Esophagus muscularis mucosa (tissue), 4 donors: ENCODE data around the gene ZNF423. TPM values are rescaled to one million over a fixed set of nuclear protein-coding genes. Genes with fewer than 3 reads are reported as not detected.

Source experiments
- DNase-seq: peaks from one replicate; pipeline ENCODE4 v3.0.0-alpha.2; 2017; ENCODE audit errors: extremely low spot score
- H3K27ac ChIP-seq, 4 donors: fragments of 200-600 bp; sonication (generic); replicated peaks in 1 of 4; 1 replicate in 3 of 4; 2 replicates in 1 of 4; pipeline ENCODE4 v1.5.1; 2016 to 2019; ENCODE audit warnings: mild to moderate bottlenecking in 1 of 4
- H3K27me3 ChIP-seq, 4 donors: fragments of 200-600 bp; sonication (generic); one replicate each; pipeline versions ENCODE4 v1.5.1 to v1.6.0; 2016 to 2019
- H3K36me3 ChIP-seq, 4 donors: fragments of 200-600 bp; sonication (generic); one replicate each; pipeline ENCODE4 v1.5.1; 2016 to 2019
- H3K4me1 ChIP-seq, 4 donors: fragments of 200-600 bp; sonication (generic); one replicate each; pipeline ENCODE4 v1.5.1; 2016 to 2019
- H3K4me3 ChIP-seq, 4 donors: fragments of 200-600 bp; sonication (generic); 1 replicate in 2 of 4; 2 replicates in 2 of 4; pipeline ENCODE4 v1.5.1; 2016 to 2019; ENCODE audit warnings: mild to moderate bottlenecking in 4 of 4, moderate library complexity in 1 of 4
- H3K9me3 ChIP-seq, 4 donors: fragments of 200-600 bp; sonication (generic); 1 replicate in 3 of 4; 2 replicates in 1 of 4; pipeline ENCODE4 v1.5.1; 2016 to 2019
- EP300 ChIP-seq: sonication (generic); formaldehyde crosslinking; IDR thresholded peaks from one replicate; pipeline ENCODE4 v1.6.1; 2017; ENCODE audit warnings: antibody characterized with exemption
- POLR2A ChIP-seq: fragments of 450-650 bp; IDR thresholded peaks from one replicate; pipeline ENCODE4 v1.6.1; 2017; ENCODE audit warnings: antibody characterized with exemption, moderate library complexity, mild to moderate bottlenecking, low read depth
- POLR2AphosphoS5 ChIP-seq, 2 donors: sonication (generic); formaldehyde crosslinking; IDR thresholded peaks; one replicate each; pipeline ENCODE4 v1.6.1; 2017; ENCODE audit warnings: antibody characterized with exemption in 2 of 2
- WGBS: methylation state at CpG from one replicate; pipeline ENCODE4 v1.1.5; 2018; 5-methylcytosine and 5-hydroxymethylcytosine counted together
- intact Hi-C: fragments of 100-400 bp; cut with DNase I; formaldehyde crosslinking; loops from one replicate; pipeline ENCODE4 v1.15.1; 2023
- total RNA-seq, 4 donors: library from RNA; depleted of rRNA; stranded (reverse); fragments of >200 nt; gene quantifications; one replicate each; pipeline versions ENCODE4 v1.1.0 to v1.2.1, GENCODE V29; 2016
- TF ChIP-seq, protein P1 (sequence below), 3 experiments: fragments of 200-600 bp in 2 of 3; fragments of 450-650 bp in 1 of 3; sonication (generic) in 2 of 3; IDR thresholded peaks; one replicate each; pipeline ENCODE4 v1.5.1; 2017 to 2019; ENCODE audit warnings: antibody characterized with exemption in 3 of 3, mild to moderate bottlenecking in 2 of 3, moderate library complexity in 1 of 3

Gene ZNF423
- total RNA-seq, 4 donors from 2014 or later, result 8.7 to 22.5 (median 10.3) TPM

DNA sequence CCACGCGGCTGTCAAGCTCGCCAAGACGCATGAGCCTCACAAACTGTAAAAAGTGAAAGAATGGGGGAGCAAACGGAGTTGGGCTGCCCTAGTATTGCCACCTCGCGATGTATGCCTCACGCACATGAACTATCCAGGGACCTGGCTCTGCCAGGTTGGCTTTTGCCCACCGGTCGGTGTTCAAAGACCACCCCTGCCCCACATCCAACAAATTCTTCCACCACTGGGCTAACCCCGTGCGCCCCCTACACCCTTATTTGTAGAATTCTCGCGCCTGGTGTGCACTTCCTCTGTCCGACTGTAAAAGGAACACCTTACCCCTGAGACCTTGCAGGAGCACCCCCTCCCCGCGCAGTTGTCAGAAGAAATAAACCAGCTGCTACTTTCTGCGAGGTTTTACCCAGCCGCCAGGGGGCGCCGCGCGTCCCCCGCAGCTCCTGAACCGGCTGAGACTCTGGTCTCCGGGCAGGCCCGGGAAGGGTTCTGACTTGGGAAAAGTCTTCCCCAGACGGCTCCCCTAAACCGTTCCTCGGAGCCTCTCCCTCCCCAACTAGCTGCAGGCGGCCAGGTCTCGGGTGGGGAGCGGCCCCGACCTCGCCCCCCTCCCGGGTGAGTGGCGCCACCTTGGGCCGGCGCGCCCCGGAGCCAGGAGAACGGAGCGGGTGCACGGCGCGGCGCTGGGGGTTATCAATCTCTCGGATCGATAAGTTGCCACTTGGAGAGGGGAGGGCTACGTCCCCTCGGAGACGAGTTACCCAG is 1.7 kb upstream of the ZNF423 start:
- TF ChIP-seq POLR2AphosphoS5 (IDR thresholded peaks at IDR 0.05), result peak; percentile 28 to 69
- no peak for TF ChIP-seq EP300
- TF ChIP-seq, protein P1, sequence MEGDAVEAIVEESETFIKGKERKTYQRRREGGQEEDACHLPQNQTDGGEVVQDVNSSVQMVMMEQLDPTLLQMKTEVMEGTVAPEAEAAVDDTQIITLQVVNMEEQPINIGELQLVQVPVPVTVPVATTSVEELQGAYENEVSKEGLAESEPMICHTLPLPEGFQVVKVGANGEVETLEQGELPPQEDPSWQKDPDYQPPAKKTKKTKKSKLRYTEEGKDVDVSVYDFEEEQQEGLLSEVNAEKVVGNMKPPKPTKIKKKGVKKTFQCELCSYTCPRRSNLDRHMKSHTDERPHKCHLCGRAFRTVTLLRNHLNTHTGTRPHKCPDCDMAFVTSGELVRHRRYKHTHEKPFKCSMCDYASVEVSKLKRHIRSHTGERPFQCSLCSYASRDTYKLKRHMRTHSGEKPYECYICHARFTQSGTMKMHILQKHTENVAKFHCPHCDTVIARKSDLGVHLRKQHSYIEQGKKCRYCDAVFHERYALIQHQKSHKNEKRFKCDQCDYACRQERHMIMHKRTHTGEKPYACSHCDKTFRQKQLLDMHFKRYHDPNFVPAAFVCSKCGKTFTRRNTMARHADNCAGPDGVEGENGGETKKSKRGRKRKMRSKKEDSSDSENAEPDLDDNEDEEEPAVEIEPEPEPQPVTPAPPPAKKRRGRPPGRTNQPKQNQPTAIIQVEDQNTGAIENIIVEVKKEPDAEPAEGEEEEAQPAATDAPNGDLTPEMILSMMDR (IDR thresholded peaks at IDR 0.05), result peak; percentile 65 to 91 (median 87)
- TF ChIP-seq POLR2A, result no peak
- Histone ChIP-seq H3K36me3 (no peaks in the 10 kb centered on the region), H3K4me3 (peak overlapping the region; percentile 84 to 96 (median 87)), H3K9me3 (no peaks in the 10 kb centered on the region), H3K4me1 (peaks cover 21 to 51% (median 47%) of the 10 kb centered on the region in 4 donors), H3K27me3 (peaks cover 0 to 5% (median 0%) of the 10 kb centered on the region in 4 donors), H3K27ac (peak overlapping the region; percentile 94 to 97 (median 96))
- DNase-seq, result no peak
- WGBS, result 0% methylated on average over 6 of the region's 52 CpGs
- intact Hi-C loops, result loop anchor here (5.0 kb wide), 4 partner anchors 105 to 365 kb away; no protein-coding TSS in a partner anchor

DNA sequence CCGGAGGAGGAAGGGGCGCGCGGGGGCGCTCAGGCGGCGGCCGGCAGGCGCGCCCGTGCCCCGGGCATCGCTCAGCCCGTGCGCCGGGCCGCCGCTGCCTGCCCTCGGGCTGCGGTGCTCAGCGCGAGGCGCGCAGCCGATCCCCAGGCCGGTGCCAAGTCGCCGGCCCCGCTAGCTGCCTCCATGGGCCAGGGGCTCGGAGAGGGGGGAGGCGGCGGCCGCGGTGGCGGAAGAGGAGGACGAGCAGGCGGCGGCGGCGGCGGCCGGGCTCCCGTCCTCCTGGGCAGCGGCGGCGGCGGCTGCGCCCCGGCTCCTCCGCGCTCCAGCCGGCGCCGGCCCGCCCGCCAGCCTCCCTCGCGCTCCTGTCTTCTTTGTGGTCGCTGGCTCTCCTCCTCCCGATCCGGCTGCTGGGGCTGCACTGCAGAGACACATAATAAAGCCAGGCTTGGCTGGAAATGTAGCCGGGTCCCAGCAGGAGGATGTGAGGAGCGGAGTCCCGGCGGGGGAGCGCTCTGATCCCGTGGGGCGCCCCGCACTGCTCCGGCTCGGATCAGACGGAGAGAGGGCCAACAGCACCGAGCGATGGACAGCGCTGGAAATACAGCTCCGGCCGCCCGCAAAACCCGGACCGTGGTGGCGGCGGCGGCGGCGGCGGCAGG is 889 bp upstream of the ZNF423 start:
- Histone ChIP-seq H3K4me3 (peak overlapping the region; percentile 84 to 96 (median 87)), H3K27me3 (peaks cover 0 to 5% (median 0%) of the 10 kb centered on the region in 4 donors), H3K4me1 (peaks cover 22 to 57% (median 55%) of the 10 kb centered on the region in 4 donors), H3K36me3 (no peaks in the 10 kb centered on the region), H3K9me3 (no peaks in the 10 kb centered on the region), H3K27ac (peak overlapping the region; percentile 94 to 97 (median 96))
- WGBS, result 3% methylated on average over 19 of the region's 86 CpGs
- intact Hi-C loops, result loop anchor here (5.0 kb wide), 4 partner anchors 104 to 364 kb away; no protein-coding TSS in a partner anchor
- no peak for DNase-seq
- TF ChIP-seq EP300, result no peak
- peak; percentile 26 to 61 for TF ChIP-seq POLR2AphosphoS5 (IDR thresholded peaks at IDR 0.05)
- TF ChIP-seq, protein P1 (IDR thresholded peaks at IDR 0.05), result peak in 2 of 3 experiments; percentile 45 to 48
- TF ChIP-seq POLR2A, result no peak

DNA sequence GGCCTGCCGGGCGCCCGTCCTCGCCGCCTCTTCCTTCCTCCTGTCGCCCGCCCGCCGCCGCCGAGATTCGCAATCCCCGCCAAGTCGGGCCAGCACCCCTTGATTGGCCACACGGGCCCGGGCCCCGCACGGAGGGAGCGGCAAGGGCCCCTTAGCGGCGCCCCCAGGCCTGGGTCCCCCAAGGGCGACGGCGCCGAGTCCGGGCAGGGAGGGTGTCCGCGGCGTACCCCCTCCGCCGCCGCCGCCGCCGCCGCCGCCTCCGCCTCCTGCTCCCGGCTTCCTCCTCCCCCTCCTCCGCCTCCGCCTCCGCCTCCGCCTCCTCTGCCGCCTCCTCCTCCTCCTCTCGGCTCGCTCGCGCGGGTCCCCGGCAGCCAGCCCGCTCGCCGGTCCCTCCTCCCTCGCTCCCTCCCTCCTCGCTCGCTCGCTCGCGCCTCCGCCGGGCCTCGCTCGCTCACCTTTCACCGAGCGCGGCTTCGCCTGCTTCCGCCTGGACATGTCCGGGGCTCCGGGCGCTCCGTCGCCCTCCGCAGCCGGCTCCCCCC is 561 bp downstream of the ZNF423 start:
- DNase-seq, result no peak
- no peak for TF ChIP-seq EP300
- TF ChIP-seq POLR2AphosphoS5 (IDR thresholded peaks at IDR 0.05), result peak; percentile 53 to 74
- peak; percentile 75 for TF ChIP-seq POLR2A
- TF ChIP-seq, protein P1 (IDR thresholded peaks at IDR 0.05), result peak in 1 of 3 experiments; percentile 15
- Histone ChIP-seq H3K27me3 (peaks cover 0 to 5% (median 0%) of the 10 kb centered on the region in 4 donors), H3K4me3 (peak overlapping the region; percentile 84 to 96 (median 87)), H3K36me3 (no peaks in the 10 kb centered on the region), H3K9me3 (no peaks in the 10 kb centered on the region), H3K4me1 (peaks cover 30 to 71% (median 68%) of the 10 kb centered on the region in 4 donors), H3K27ac (peak overlapping the region; percentile 94 to 97 (median 96))
- intact Hi-C loops, result loop anchor here (5.0 kb wide), 4 partner anchors 103 to 363 kb away; no protein-coding TSS in a partner anchor
- WGBS, result 0% methylated on average over 27 of the region's 75 CpGs

DNA sequence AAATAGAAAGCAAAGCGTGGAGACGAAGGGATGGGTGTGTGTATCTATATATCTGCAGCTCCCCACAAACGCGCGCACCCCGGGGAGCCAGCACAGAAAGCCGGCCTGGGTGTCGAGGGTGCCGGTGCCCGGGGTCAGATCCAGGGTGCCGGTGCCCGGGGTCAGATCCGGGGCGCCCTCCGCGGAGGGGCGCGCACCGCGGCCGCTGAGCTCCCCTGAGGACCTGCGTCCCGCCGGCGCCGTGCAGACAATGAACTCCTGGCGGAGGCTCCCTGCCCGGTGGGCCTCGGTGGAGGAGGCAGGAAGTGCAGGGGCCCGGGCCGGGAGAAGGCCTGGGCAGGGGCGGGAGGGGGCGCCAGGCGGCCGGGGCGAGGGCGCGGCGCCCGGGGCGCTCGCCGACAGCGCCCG is 1.1 kb downstream of the ZNF423 start:
- H3K9me3 ChIP-seq, result no peaks in the 10 kb centered on the region
- H3K27me3 ChIP-seq, result peaks cover 0 to 5% (median 0%) of the 10 kb centered on the region in 4 donors
- WGBS, result 0% methylated on average over 18 of the region's 45 CpGs
- no peaks in the 10 kb centered on the region for H3K36me3 ChIP-seq
- H3K4me3 ChIP-seq, result peak overlapping the region; percentile 84 to 96 (median 87)
- intact Hi-C loops, result loop anchor here (5.0 kb wide), 4 partner anchors 102 to 362 kb away; no protein-coding TSS in a partner anchor
- TF ChIP-seq, protein P1 (IDR thresholded peaks at IDR 0.05), result peak in 1 of 3 experiments; percentile 8
- TF ChIP-seq POLR2AphosphoS5 (IDR thresholded peaks at IDR 0.05) (no peak), POLR2A (no peak), EP300 (no peak)
- DNase-seq, result no peak
- peak overlapping the region; percentile 94 to 97 (median 96) for H3K27ac ChIP-seq
- peaks cover 31 to 73% (median 70%) of the 10 kb centered on the region in 4 donors for H3K4me1 ChIP-seq
